ENCODE results near the gene NIBAN1. TPM values are rescaled to one million over a fixed set of nuclear protein-coding genes. Genes with fewer than 3 reads are reported as not detected.

NIBAN1 gene
- total RNA-seq, 1 experiment from 2014 or later: 5.9 TPM

- Histone ChIP-seq H4K8ac (replicated peaks; ENCODE audit: insufficient read length, low read depth, low read length) (no peak overlapping the region), H2BK120ac (ENCODE audit: low read depth, low read length, poor library complexity, severe bottlenecking) (no peak overlapping the region), H2BK15ac (ENCODE audit: low read depth, low read length) (no peak overlapping the region), H4K20me1 (ENCODE audit: control insufficient read depth, insufficient read depth, insufficient read length) (no peaks in the 10 kb centered on the region), H3K4ac (ENCODE audit: low read depth, low read length) (no peak overlapping the region), H2BK20ac (ENCODE audit: low read depth, low read length, poor library complexity, severe bottlenecking) (no peak overlapping the region), H2AK5ac (ENCODE audit: insufficient read length, low read length) (no peak overlapping the region), H3K4me1 (ENCODE audit: insufficient read depth, low read length) (no peaks in the 10 kb centered on the region), H2BK5ac (ENCODE audit: insufficient read length, low read length) (no peak overlapping the region), H3K79me2 (ENCODE audit: insufficient read depth, low read length) (no peaks in the 10 kb centered on the region), H4K5ac (ENCODE audit: insufficient read length, low read depth, low read length) (no peak overlapping the region), H3K9ac (ENCODE audit: extremely low read depth, insufficient read length, low read length) (no peak overlapping the region), H2BK12ac (ENCODE audit: insufficient read length, low read depth, low read length) (no peak overlapping the region), H3T11ph (ENCODE audit: low read length) (no peak overlapping the region), H2AFZ (ENCODE audit: low read length) (no peak overlapping the region), H3K9me3 (ENCODE audit: control insufficient read depth, low read depth, low read length) (no peaks in the 10 kb centered on the region), H3K27me3 (ENCODE audit: insufficient read depth, low read length) (no peaks in the 10 kb centered on the region), H3K79me1 (ENCODE audit: insufficient read depth, low read depth, low read length, poor library complexity, severe bottlenecking) (no peaks in the 10 kb centered on the region), H3K4me2 (ENCODE audit: insufficient read depth, insufficient read length, low read length) (no peak overlapping the region), H4K91ac (ENCODE audit: insufficient read length, low read depth, low read length) (no peak overlapping the region), H3K56ac (ENCODE audit: insufficient read length, low read depth, low read length) (no peak overlapping the region), H3K23me2 (ENCODE audit: insufficient read length, low read depth, low read length, poor library complexity, severe bottlenecking) (no peaks in the 10 kb centered on the region), H3K27ac (ENCODE audit: insufficient read length, low read depth, low read length) (no peak overlapping the region), H3K18ac (ENCODE audit: insufficient read length, low read depth, low read length) (no peak overlapping the region), H3K23ac (ENCODE audit: insufficient read length, low read depth, low read length) (no peak overlapping the region), H3K14ac (ENCODE audit: insufficient read depth, low read length) (no peak overlapping the region)
- Mint-ChIP-seq H3K36me3 (ENCODE audit: insufficient read depth in 1 of 3, low read depth in 3 of 3) (peaks cover 0 to 5% (median 0%) of the 10 kb centered on the region in 3 experiments; a peak in 2 of 7 replicates), H3K27me3 (ENCODE audit: low read depth) (no peaks in the 10 kb centered on the region; the same call in 1 of the 2 replicates), H3K27ac (no peak overlapping the region), H3K9me3 (peaks cover 0 to 5% of the 10 kb centered on the region in 2 experiments; a peak in 2 of 5 replicates), H3K4me3 (no peak overlapping the region), H3K4me1 (peaks cover 8 to 12% of the 10 kb centered on the region in 2 experiments)
- no peak for TF ChIP-seq CTCF (conservative IDR thresholded peaks at IDR 0.05)
- no peak for DNase-seq
- no CpG with 5 or more reads among the region's 1 CpG for WGBS (ENCODE audit: extremely low coverage, insufficient read length, low lambda C conversion rate)
Observed at GRCh38 chr1:184994301-184994700, 20.0 kb upstream of the NIBAN1 start.

Data from H9 (cell line).